NCI-H128 (cell line): Measurements from ENCODE around the gene RAB9A.
"Not testable (repeated sequence)": the region's sequence is repeated elsewhere in the genome, so short reads cannot be mapped to it uniquely, and the experiment has no call there.

Experiments used
- DNase-seq: peaks from one replicate; lab custom pipeline; 2025; ENCODE audit not compliant: unreplicated experiment; lab: John Stamatoyannopoulos, UW

The RAB9A gene

DNA sequence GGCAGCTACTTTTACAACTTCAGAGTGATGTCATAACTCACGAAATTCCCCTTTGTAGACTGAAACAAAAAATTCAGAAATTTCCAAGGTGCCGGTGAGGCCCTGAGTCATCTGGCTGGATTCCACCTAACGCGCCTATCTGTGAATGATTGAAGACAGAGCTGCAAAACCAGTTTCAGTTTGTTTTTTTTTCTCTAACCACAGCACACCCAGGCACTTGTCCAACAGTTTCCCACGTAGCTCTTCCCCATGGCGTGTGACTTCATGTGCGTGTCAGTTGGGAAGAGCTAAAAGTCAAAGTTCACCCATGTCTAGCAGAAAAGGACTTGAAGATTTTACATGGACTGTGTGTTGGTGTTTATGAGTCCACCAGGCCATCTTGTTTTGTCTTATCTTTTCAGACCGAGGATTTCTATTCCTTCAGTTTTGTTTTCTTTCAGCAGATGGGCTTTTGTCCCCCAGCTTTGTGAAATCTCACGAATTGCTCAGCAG is 19.6 kb upstream of the RAB9A start:
- no peak for DNase-seq

DNA sequence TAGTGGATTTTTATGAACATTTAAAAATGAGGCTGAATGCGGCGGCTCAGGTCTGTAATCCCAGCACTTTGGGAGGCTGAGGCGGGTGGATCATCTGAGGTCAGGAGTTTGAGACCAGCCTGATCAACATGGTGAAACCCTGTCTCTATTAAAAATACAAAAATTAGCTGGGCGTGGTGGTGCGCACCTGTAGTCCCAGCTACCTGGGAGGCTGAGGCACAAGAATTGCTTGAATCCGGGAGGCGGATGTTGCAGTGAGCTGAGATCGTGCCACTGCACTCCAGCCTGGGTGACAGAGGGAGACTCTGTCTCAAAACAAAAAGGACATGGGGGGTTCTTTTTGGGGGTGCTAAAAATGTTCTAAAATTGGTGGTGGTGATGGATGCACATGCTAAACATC is 19.2 kb upstream of the RAB9A start:
- DNase-seq: not testable (repeated sequence)

- no peak for DNase-seq
Measured at GRCh38 chrX:13670197-13670596, 18.7 kb upstream of the RAB9A start.

DNA sequence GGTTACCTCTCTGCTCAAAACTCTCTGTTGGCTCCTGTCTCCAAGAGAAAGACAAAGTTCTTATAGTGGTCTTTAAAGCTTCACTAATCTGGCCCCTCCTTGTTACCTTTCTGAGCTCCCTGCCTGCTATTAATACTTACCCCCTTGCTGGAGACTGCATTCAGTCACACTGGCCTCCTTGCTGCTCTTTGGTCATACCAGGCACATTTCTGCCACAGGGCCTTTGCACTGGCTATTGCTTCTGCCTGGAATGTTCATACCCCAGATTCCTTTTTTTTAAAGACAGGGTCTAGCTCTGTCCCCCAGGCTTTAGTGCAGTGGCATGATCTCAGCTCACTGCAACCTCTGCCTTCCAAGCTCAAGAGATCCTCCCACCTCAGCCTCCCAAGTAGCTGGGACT is 15.9 kb upstream of the RAB9A start:
- DNase-seq: no peak

GRCh38 chrX:13676885-13677284 is 12.0 kb upstream of the RAB9A start:
- DNase-seq: no peak

DNA sequence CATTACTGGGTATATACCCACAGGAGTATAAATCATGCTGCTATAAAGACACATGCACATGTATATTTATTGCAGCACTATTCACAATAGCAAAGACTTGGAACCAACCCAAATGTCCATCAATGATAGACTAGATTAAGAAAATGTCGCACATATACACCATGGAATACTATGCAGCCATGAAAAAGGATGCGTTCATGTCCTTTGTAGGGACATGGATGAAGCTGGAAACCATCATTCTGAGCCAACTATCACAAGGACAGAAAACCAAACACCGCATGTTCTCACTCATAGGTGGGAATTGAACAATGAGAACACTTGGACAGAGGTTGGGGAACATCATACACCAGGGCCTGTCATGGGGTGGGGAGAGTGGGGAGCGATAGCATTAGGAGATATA is 9.2 kb upstream of the RAB9A start:
- not testable (repeated sequence) for DNase-seq

DNA sequence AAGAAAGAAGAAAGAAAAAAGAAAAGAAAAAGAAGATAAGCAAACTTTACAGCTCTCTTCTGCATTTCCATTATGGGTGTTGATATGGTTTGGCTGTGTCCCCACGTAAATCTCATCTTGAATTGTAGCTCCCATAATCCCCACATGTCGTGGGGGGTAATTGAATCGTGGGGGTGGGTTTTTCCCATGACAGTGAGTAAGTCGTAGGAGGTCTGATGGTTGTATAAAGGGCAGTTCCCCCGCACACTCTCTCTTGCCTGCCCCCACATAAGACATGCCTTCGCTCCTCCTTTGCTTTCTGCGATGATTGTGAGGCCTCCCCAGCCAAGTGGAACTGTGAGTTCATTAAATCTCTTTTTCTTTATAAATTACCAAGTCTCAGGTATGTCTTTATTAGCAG is 7.3 kb upstream of the RAB9A start:
- no peak for DNase-seq

DNA sequence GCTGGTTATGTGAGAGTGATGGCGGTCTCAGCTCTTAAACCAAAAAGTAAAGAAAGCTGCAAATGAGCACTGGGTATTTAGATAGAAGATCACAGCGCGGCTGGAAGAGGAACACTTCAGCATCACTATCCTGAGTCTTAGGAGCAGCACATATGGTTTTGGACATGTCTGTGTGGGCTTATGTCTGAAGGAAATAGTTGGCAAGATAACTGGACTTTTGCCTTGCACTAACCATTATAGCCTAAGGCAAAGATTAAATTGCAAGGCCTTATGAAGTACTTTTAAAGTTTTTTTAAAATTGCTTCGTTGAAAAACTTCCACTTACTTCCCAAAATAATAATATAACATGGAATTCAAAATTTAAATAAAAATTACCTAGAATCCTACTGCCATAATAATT is 4.6 kb upstream of the RAB9A start:
- DNase-seq: no peak

DNA sequence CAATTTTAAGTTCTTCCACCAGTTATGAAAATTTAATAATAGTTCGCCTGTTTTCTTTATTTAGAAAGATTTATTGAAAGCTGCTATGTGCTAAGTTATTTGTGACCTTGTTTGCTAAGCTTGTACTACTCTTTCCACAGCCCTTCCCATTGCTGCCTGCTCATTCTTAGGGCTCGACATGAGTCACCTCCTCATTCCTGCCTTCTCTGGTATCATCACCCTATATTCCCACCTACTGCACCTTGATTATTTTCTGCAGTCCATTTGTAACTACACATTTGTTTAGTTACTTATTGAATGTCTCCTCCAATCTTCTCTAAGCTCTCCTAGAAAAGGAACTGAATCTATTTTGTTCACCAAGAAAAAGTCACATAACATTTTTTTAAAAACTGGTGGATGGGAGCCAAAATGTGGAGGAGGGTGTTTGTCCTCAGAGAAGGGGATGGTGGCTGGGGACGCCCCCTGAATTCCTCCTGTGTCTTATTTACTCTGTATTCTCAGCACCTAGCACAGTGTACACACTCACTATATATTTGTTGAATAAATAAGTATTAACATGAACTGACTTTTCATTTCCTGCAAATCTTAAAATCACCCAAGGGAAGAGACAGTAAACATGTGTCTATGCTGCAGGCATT is 3.7 kb upstream of the RAB9A start:
- DNase-seq: no peak

GRCh38 chrX:13687203-13687602 is 1.7 kb upstream of the RAB9A start:
- DNase-seq: no peak

DNA sequence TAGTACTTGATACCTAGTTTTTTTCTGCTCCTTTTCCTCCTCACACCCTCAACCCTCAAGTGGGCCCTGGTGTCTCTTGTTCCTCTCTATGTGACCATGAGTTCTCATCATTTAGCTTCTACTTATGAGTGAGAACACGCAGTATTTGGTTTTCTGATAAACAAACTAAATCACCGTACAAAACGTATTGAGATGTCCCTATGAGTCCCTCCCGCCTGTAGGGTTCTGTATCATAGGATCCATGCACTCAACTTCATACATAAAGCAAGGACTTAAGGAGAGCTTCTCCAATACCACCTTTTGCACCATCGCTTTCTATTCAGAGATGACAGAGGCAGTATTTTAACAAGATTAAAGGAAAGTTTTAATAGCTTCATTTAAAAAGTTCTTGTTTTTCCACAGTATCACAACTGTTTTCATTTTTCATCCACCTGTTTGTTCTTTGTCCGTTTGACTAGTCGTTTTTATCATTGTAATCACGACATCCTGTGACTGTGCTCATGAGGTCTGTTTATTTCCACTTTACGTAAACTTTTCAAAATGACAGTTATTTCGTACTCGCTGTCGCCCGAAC is 457 bp upstream of the RAB9A start:
- no peak for DNase-seq

DNA sequence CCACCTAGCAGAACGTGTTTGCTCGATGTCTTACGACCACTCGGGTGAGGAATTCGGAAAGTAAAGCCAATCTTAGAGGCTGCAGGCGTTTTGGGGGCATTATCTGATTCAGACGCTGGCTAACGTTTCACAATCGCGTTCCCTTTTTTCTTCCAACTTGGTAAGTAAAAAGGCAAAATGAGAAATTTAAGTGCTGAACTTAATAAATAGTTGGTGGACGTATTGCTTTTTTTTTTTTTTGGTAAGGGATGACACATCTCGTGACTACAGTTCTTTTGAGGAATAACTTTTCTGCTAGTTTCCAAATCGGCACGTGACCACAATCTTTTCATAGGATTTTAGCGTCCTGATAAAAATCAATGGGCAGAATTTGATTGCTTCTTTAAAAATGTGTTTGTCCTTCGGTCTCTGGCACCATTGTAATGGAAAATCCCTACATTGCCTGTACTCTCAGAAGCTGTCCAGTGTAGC is 848 bp downstream of the RAB9A start:
- DNase-seq: no peak

GRCh38 chrX:13690836-13691235 is 1.9 kb downstream of the RAB9A start:
- DNase-seq: no peak

DNA sequence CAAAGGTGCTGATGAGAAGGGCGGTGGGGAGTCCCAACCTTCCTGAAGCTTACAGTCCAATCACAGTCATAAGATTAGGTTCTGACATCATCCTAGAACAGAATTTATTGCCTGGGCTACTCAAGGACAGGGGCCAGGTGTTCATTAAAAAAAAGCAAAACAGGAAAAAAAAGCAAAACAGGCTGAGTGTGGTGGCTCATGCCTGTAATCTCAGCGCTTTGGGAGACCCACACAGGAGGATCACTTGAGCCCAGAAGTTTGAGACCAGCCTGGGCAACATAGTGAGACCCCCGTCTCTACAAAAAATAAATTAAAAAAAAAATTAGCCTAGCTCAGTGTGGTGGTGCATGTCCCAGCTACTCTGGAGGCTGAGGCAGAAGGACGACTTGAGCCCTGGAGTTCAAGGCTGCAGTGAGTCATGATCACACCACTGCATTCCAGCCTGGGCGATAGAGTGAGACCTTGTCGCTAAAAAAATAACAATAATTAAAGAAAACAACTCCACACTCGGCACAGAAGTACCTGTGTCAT is 3.0 kb downstream of the RAB9A start:
- no peak for DNase-seq

- no peak for DNase-seq
Measured at GRCh38 chrX:13692771-13693231, 3.9 kb downstream of the RAB9A start.

DNA sequence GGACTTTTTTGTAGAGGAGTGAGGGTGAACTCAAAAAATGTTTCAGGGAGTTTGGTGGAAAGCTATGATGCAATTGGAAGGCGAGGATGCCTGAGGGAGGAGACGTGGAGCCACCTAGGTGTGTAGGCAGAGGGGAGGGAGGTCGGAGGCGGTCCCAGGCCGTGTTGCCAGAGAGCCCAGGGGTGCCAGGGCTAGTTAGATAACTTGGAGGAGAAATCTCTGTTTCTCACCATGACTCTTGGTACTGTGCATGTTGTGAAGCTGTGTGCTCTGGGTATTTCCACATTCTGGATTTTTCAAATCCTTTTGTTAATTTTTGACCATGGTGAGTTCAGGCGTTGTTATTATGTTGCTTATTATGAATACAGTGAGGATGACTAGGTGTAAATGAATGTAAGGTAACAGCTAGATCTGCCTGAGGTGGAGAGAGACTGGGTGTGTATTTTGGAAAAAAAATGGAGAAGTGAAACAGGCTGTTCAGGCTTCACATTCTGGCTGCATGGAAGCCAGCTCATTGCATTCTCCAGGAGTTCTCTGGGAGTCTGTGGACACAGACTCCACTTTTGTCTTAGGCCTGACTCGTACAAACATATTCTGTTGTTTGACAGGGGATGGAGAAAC is 4.5 kb downstream of the RAB9A start:
- no peak for DNase-seq

DNA sequence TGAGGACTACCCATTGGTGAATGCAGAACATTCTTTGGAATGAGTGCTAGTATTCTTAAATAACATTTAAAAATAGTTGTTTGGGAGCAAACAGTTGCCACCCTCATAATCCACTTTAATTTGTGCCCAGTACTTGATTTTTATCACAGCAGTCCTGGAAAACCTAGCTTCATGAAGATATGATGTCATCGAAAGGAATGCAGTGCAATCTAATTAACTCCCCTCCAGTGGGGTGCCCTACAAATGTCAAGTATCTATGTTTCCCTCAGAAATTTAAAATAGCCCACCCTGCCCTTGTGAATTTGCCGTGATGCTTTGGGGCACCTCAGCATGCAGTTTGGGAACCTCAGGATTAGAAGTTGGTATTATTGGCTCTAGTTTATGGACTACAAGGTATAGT is 5.4 kb downstream of the RAB9A start:
- no peak for DNase-seq

- no peak for DNase-seq
Measured at GRCh38 chrX:13694983-13695382, 6.1 kb downstream of the RAB9A start.

DNA sequence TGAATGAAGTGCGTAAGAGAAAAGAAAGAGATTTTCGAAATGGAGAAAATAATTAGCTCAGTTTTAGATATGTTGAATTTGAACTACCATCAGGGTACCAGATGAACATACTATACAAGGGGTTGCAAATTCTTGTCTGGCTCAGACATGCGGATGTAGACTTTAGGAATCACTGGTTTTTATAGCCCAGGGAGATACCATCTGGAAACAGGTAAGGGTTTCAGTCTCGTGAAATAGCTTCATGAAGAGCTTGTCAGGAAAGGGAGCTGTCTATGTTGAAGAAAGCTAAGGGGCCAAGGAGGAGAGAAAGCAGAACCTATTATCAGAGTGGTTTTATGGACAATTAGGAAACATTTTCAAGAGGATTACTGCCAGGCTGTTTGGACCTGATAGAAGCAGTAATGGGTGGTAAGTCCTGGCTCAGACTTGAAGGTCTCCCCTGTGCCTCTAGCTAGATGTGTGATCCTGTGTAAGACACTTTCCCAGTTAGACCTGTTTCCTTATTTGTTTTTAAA is 6.7 kb downstream of the RAB9A start:
- no peak for DNase-seq

- no peak for DNase-seq
Measured at GRCh38 chrX:13697455-13697854, 8.5 kb downstream of the RAB9A start.

DNA sequence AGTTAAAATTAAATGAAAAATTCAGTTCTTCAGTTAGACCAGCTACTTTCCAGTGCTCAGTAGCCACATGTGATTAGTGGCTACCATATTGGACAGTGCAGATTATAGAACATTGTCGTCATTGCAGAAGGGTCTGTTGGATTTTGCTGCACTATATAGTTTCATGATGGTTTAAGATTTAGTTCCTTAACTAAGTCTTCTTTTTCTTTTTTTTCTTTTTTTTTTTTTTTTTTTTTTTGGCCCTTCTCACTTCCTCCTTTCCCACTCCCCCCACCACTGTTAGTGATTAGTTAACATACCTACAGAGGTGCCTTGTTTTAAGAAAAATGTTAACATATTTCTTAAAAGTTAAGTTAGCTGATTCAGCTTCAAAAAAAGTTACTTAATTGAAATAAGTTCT is 9.0 kb downstream of the RAB9A start:
- no peak for DNase-seq

DNA sequence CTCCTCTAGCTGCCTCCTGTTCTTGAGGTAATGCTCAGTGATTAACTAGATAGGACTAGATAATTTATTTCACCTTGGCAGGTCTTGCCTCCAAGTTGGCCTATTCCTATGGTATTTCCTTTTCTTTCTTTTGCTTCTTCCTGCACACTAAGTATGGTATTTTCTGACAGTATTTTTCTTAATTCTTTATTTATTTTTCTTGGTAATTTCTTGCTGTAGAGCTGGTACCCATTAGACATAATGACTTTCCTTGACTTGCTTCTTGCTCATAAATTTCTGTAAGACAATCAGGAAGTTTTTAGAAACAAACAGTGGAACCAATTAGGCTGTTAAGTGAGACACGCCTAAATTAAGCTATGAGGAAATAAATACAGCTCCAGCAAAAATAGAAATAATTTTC is 9.5 kb downstream of the RAB9A start:
- DNase-seq: no peak
